ENCODE data around the gene YDJC.

- TF ChIP-seq CTCF (IDR thresholded peaks at IDR 0.05) (no peak), POLR2A (IDR thresholded peaks at IDR 0.05) (no peak)
Measured at GRCh38 chr22:21633481-21633880, 3.7 kb upstream of the YDJC start.

All from uterus (tissue), 2 donors.